HFFc6 (cell line): ENCODE results near the gene RNPS1. TPM values are rescaled to one million over a fixed set of nuclear protein-coding genes. Genes with fewer than 3 reads are reported as not detected.

Experiments
- DNase-seq: peaks from one replicate; pipeline ENCODE4 v3.0.0-alpha.2; 2018
- H3K27ac Mint-ChIP-seq: 2 replicates; pipeline ENCODE4 v1.8.0; 2020; ENCODE audit warnings: mild to moderate bottlenecking, mixed read lengths
- H3K27me3 Mint-ChIP-seq: 2 replicates; pipeline ENCODE4 v1.8.0; 2021; ENCODE audit warnings: mild to moderate bottlenecking, moderate library complexity, mixed read lengths; ENCODE audit not compliant: insufficient read depth
- H3K36me3 Mint-ChIP-seq: 2 replicates; pipeline ENCODE4 v1.8.0; 2021; ENCODE audit warnings: low read depth, mixed read lengths
- H3K4me1 Mint-ChIP-seq: 2 replicates; pipeline ENCODE4 v1.8.0; 2020; ENCODE audit warnings: low read depth, mixed read lengths
- H3K4me3 Mint-ChIP-seq: 2 replicates; pipeline ENCODE4 v1.8.0; 2020; ENCODE audit warnings: mild to moderate bottlenecking, moderate library complexity, mixed read lengths
- H3K9me3 Mint-ChIP-seq: 2 replicates; pipeline ENCODE4 v1.8.0; 2020; ENCODE audit warnings: mild to moderate bottlenecking, mixed read lengths
- total RNA-seq, 6 experiments: library from RNA; stranded (reverse); fragmentation: NEBNext Ultra II Directional; extraction: Animal tissue kit (Norgen Biotek cat#: 25700); gene quantifications; 2 replicates in 1 of 6; 3 replicates in 5 of 6; pipeline ENCODE4 v1.2.3, GENCODE V29; 2021
- TF ChIP-seq, protein P1 (sequence below): fragments of 200-600 bp; sonication (generic); IDR thresholded peaks from 2 replicates; pipeline ENCODE4 v1.5.0; 2021; ENCODE audit warnings: antibody characterized with exemption, mild to moderate bottlenecking

RNPS1 gene
- total RNA-seq, 6 experiments from 2014 or later, result 127 to 163 (median 140) TPM

DNA sequence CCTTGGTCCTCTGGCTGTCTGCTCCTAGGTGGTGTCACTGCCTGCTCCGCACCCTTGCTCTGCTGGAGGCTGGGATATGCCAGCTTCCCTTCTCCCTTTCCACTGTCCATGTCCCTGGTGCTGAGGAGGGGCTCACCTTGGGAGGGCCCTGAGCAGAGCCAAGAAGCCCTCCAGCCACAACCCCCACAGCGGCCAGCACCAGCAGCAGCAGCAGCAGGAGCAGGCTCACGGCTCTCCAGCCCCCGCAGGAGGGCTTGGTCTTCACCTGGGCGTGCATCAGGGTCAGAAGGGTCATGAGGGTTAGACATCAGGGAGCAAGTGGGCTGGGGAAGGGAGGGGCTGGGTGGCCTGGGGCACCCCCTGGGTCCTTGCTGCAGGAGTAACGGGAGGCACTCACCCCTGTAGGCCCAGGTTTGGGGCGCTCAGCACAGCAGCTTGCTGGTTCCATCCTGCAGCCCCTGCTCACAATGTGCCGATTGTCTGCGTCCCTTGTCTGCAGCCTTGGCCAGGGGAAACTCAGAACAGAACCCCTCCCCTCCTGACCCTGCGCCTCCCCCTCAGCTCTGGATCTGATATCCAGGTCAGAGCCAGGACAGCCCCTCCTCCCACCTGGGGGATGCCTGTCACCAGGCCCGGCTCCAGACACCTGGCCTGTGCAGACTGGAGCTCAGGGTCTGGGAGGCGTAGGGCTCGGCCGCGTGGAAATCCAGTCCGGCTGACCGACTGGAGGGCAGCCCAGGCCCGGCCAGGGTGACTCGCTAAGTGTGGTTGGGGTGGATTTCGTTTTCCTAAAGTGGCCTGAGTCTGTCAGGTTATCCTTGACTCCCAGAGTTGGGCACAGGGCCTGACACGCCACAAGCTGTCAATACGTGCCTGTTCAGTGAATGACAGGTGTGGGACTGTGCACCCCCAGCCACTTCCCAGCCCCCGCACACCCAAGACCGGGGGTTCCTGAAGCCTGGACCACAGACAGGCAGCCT, 57.2 kb downstream of the RNPS1 start, which contains the start of gene BRICD5:
TSS of gene BRICD5 (minus strand) at position 478 of the 980 bp plus-strand sequence. CDS start at position 448, 30 bp downstream.
- no peak within 1 kb of the TSS for H3K4me3 Mint-ChIP-seq
- peaks cover 11% of the 10 kb centered on the region for H3K27me3 Mint-ChIP-seq
- peaks cover 11% of the 10 kb centered on the region; the same call in 1 of the 2 replicates for H3K36me3 Mint-ChIP-seq
- DNase-seq, result no peak
- TF ChIP-seq, protein P1, sequence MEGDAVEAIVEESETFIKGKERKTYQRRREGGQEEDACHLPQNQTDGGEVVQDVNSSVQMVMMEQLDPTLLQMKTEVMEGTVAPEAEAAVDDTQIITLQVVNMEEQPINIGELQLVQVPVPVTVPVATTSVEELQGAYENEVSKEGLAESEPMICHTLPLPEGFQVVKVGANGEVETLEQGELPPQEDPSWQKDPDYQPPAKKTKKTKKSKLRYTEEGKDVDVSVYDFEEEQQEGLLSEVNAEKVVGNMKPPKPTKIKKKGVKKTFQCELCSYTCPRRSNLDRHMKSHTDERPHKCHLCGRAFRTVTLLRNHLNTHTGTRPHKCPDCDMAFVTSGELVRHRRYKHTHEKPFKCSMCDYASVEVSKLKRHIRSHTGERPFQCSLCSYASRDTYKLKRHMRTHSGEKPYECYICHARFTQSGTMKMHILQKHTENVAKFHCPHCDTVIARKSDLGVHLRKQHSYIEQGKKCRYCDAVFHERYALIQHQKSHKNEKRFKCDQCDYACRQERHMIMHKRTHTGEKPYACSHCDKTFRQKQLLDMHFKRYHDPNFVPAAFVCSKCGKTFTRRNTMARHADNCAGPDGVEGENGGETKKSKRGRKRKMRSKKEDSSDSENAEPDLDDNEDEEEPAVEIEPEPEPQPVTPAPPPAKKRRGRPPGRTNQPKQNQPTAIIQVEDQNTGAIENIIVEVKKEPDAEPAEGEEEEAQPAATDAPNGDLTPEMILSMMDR, result no peak
- H3K4me1 Mint-ChIP-seq, result peaks cover 32% of the 10 kb centered on the region
- H3K9me3 Mint-ChIP-seq, result no peaks in the 10 kb centered on the region
- H3K27ac Mint-ChIP-seq, result no peak within 1 kb of the TSS

DNA sequence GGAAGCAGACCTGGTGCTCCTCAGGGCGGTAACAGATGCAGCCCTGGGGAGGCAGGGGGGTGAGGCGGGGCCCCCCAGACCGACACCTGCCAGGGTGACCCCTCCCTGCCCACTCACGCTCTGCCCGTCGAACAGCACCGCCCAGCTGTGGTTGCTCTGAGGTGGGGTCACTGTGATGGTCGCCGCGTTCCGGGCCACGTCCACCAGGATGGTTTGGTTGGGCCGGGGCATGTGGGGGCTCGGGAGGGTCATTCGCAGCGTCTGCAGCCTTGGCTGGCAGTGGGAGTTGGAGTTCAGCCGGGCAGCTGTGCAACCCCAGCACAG, 58.0 kb downstream of the RNPS1 start:
- Mint-ChIP-seq H3K4me3 (no peak overlapping the region), H3K27me3 (peaks cover 11% of the 10 kb centered on the region), H3K9me3 (no peaks in the 10 kb centered on the region), H3K27ac (no peak overlapping the region), H3K4me1 (peaks cover 27% of the 10 kb centered on the region), H3K36me3 (peaks cover 11% of the 10 kb centered on the region; the same call in 1 of the 2 replicates)
- TF ChIP-seq, protein P1, result no peak
- no peak for DNase-seq

DNA sequence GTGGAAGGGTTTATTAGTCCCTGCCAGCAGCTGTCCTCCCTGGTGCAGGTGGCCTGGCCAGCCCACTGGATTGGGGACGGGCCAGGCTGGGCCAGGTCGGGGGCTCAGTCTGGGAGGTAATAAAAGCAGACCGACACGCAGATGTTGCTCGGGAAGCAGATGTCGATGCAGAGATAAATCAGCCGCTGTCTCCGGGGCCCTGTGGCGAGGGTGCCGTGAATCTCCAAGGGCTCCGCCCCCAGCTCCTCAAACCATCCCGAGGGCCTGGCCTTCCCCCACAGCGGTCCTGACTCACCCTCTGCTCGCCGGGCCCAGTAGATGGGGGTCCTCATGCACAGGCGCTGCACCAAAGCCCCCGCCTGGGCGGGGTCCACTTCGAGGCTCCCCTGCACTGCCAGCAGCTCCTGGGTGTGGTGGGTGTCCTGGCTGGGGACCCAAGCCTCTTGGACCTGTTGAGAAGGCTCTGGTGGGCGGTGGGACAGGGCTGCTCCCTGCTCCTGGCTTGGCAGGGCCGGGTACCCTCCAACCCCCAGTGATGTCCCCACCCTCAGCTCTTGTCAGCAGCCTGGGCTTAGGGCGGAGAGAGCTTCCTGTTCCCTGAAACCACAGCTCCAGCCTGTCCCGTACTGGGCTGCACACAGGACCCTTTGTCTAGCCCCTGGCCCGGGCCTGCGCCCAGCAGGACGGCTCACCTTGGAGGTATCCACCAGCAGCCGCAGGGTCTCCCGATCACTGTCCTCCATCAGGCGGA, 58.5 kb downstream of the RNPS1 start:
- Mint-ChIP-seq H3K4me1 (peaks cover 31% of the 10 kb centered on the region), H3K4me3 (no peak overlapping the region), H3K27me3 (peaks cover 11% of the 10 kb centered on the region), H3K9me3 (no peaks in the 10 kb centered on the region), H3K36me3 (peaks cover 11% of the 10 kb centered on the region; the same call in 1 of the 2 replicates), H3K27ac (no peak overlapping the region)
- TF ChIP-seq, protein P1, result no peak
- no peak for DNase-seq

DNA sequence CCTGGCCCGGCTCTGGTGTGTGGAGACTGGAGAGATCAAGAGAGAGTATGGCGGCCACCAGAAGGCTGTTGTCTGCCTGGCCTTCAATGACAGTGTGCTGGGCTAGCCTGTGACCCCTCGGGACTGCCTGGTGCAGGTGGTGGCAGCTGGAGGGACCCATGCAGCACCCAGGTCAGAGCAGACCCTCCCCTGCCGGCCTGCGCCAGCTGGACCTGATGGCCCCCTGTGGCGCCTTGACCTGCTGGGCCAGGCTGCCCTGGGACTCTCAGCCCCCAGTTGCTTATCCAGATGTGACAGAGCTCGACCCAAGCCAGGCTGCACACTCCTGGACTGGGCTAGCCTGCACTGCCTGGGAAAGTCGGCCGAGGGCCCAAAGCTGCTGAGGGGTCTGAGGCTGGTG, 59.2 kb downstream of the RNPS1 start:
- no peak overlapping the region for H3K27ac Mint-ChIP-seq
- DNase-seq, result no peak
- H3K4me3 Mint-ChIP-seq, result no peak overlapping the region
- no peaks in the 10 kb centered on the region for H3K9me3 Mint-ChIP-seq
- peaks cover 11% of the 10 kb centered on the region for H3K27me3 Mint-ChIP-seq
- H3K4me1 Mint-ChIP-seq, result peaks cover 33% of the 10 kb centered on the region
- TF ChIP-seq, protein P1, result no peak
- H3K36me3 Mint-ChIP-seq, result peaks cover 11% of the 10 kb centered on the region; the same call in 1 of the 2 replicates

DNA sequence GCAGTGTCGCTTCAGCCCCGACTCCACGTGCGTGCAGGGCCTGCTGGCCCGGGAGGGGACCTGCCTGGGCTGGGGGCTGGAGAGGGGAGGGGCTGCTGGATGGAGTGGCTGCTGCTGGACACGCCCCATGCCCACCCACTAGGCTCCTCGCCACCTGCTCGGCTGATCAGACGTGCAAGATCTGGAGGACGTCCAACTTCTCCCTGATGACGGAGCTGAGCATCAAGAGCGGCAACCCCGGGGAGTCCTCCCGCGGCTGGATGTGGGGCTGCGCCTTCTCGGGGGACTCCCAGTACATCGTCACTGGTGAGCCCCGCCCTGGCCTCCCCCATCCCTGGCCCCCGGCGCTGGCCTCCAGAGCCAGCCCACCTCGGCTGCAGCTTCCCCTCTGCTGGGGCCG, 59.6 kb downstream of the RNPS1 start:
- DNase-seq, result no peak
- peaks cover 11% of the 10 kb centered on the region; the same call in 1 of the 2 replicates for H3K36me3 Mint-ChIP-seq
- peaks cover 30% of the 10 kb centered on the region for H3K4me1 Mint-ChIP-seq
- H3K9me3 Mint-ChIP-seq, result no peaks in the 10 kb centered on the region
- peaks cover 8% of the 10 kb centered on the region for H3K27me3 Mint-ChIP-seq
- TF ChIP-seq, protein P1, result no peak
- no peak overlapping the region for H3K27ac Mint-ChIP-seq
- no peak overlapping the region for H3K4me3 Mint-ChIP-seq
